Superior temporal gyrus (tissue), 1 donor: Measurements from ENCODE around the gene MIA2.

ENCODE experiments used
- DNase-seq: peaks from one replicate; pipeline ENCODE4 v3.0.0-alpha.2; 2016; ENCODE audit errors: extremely low spot score

MIA2 gene

GRCh38 chr14:39383026-39383660, 149.4 kb downstream of the MIA2 start:
- no peak for DNase-seq

DNA sequence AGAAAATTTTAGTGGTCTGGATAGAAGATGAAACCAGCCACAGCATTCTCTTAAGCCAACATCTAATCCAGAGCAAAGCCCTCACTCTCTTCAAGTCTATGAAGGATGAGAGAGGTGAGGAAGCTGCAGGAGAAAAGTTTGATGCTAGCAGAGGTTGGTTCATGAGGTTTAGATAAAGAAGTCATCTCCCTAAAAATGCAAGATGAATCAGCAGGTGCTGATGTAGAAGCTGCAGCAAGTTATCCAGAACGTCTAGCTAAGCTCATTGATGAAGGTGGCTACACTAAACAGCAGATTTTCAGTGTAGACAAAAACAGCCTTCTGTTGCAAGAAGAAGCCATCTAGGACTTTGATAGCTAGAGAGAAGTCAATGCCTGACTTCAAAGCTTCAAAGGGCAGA, 150.0 kb downstream of the MIA2 start:
- DNase-seq = no peak

DNA sequence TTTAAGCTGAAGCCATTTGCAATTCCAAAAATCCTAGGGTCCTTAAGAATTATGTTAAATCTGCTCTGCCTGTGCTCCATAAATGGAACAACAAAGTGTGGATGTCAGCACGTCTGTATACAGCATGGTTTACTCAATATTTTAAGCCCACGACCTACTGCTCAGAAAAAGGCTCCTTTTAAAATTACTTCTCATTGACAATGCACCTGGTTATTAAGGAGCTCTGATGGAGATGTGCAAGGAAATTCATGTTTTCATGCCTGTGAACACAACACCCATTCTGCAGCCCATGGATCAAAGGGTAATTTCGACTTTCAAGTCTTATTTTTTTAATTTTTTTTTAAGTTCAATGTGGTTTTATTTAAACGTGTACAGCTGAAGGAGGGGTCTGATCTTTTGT, 150.5 kb downstream of the MIA2 start:
- no peak for DNase-seq

DNA sequence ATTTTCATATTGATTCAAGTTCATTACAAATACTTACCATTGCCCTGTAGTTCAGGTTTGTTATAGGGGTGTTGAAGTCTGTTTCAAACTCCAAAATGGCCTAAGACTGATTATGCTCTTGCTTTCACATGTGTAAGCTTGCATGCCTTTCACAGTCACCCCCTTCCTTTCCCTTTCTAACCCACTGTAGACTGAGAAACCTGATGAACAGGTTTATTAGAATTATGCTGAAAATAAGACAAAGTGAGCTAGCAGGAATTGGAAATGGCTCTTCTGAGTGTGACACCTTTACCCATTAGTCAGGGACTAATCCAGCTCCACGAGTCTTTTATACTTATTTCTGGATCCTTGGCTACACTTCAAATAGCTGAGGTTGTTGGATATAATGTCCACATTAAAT, 159.6 kb downstream of the MIA2 start:
- no peak for DNase-seq

- no peak for DNase-seq
These were observed 162.0 kb downstream of the MIA2 start for GRCh38 chr14:39395555-39396254.

GRCh38 chr14:39396448-39396847, 162.7 kb downstream of the MIA2 start:
- DNase-seq = no peak

DNA sequence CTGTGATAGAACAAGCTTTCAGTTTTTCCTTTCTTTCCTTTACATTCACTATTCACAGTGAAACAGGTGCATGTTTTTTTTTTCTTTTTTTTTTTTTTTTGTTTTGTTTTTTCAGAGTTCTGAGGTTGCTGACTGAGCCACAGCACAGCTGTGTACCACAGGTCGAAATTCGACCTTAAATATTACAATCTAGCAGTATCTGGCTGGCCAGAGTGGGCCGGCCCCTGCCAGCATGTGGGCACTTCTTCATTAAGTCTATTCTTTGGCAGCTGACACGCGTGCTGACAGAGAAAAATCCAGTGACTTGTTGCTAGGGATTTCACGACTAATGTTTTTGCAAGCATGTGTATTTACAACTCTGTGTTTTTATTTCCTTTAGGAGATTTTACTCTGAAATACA, 164.7 kb downstream of the MIA2 start:
- no peak for DNase-seq

DNA sequence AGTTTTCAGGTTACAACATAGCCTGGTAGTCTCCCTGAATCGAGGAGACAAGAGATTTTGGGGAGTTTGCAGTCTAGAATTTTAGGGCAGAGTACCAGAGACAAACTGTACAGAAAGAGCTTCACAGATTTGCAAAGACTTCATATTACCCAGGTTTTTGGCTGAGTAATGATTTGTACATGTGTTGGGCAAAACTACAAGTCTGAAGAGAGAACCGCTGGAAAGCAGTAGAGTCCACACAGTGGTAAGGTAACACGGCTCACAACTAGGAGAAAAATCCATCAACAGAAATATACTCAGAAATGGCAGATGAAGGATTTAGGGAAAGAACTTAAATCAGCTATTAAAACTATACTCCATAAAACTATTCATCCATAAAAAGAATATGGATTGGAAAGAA, 172.8 kb downstream of the MIA2 start:
- DNase-seq = no peak

DNA sequence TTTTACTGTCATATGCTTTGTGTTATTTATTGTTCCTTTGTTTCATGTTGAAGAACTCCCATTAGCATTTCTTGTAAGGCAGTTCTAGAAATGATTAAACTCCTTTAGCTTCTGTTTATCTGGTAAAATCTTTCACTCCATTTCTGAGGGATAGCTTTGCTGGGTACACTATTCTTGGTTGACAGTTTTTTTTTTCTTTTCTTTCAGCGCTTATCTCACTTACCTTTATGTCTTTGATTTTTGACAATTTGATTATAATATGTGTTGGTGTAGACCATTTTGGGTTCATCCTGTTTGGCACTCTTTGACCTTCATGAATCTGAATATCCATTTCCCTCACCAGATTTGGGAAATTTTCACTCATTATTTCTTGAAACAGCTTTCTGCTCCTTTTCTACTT, 182.4 kb downstream of the MIA2 start:
- DNase-seq = no peak

- DNase-seq = no peak
These were observed 183.3 kb downstream of the MIA2 start for GRCh38 chr14:39417014-39417413.

DNA sequence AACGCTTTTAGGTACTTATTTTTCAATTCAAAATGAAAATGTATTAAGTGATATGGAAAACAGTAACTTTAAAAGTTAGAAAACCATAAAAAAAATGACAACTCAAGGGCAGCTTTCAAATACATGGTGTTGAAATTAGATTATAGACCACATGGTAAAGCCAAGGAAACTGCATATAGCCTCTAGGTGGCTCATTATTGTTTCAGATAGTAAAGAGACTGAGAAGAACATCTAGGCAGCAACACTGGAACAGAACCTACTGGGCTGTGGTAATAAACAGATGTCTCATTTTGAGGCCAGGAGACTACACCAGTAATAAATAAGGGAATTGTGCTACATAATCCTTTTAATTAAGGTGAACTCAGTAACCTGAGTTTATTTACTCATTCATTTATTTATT, 185.6 kb downstream of the MIA2 start:
- DNase-seq = no peak

- no peak for DNase-seq
These were observed 188.5 kb downstream of the MIA2 start for GRCh38 chr14:39422243-39422642.

- DNase-seq = no peak
These were observed 190.1 kb downstream of the MIA2 start for GRCh38 chr14:39423793-39424192.

GRCh38 chr14:39425947-39426346, 192.2 kb downstream of the MIA2 start:
- DNase-seq = no peak

DNA sequence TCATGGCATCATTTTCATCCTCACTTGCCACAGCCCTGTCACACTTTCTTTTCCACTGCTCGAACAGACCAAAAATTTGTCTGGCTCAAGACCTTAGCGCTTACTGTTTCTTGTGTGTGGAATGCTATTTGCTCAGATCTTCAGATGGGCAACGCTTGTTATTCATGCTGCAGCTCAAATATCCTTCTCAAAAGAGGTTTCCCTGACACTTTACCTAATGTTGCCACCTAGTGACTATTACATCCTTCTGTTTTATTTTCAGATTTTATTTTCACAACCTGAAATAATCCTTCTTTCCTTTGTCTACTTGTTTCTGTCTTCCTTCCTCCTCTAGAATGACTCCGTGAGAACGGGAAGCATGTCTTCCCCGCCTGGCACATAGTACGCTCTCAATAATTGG, 192.9 kb downstream of the MIA2 start:
- DNase-seq = no peak

- no peak for DNase-seq
These were observed 194.4 kb downstream of the MIA2 start for GRCh38 chr14:39428118-39428517.

DNA sequence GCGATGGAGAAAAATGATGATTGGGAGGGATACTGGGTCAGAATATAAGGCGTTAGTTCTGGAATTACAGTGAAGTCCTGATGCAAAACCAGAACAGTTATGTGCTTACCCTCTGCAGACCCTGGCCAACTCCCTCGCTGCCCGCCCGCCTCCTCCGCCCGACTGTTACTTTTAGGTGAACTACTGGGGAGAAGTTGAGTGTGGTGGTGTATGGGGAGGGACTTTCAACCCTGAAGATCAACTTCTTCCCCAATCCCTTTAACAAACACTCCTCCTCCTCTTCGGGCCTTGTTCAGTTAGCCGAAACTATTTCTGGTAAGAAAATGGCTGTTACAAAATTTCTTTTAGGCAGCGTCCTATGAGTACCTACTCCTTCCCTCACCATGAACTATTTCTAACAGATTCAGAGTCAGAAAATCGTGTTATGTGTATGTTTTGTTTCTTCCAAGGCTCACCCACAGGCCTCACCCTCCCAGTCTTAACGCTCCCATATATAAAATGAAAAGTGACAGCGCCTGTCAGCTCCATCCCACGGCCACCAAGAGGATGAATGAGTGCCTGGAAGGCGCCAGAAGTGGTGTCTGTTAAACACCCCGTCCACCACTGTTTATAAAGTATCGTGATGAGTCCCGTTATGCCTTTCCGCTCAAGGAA, 197.2 kb downstream of the MIA2 start:
- DNase-seq = no peak

DNA sequence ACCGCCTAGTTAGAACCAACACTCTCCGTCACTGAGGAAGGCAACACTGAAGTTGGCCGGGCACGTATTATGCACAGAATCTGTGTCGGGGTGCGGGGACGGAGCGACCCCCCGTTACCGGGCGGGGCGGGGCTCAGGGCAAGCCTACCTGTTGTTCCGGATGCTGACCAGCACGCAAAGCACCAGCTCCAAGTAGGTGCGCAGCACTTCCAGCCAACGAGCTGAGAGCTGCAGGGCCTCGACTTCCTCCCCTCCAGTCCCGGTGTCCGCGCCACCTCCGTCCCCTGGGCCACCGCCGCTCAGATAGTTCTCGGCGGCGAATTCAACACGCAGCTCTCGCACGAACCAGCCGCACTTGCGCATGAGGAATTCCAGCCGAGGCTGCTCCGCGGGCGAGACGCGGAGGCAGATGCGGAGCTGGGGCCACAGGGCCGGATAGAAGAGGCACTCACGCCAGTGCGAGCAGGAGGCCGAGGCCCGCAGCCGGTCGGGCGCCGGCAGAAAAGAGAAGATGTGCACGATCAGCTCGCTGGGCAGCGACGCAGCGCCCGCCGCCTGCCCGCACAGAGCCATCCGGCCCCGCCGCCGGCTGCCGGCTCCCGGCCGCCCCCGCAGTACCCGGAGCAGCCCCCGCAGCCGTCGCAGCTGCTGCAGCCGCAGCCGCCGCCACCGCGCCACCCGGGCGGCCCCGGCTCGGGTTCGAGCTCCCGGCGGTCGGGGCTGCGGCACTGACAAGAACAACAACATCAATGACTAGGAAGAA, 197.9 kb downstream of the MIA2 start:
- peak; percentile 18 for DNase-seq

DNA sequence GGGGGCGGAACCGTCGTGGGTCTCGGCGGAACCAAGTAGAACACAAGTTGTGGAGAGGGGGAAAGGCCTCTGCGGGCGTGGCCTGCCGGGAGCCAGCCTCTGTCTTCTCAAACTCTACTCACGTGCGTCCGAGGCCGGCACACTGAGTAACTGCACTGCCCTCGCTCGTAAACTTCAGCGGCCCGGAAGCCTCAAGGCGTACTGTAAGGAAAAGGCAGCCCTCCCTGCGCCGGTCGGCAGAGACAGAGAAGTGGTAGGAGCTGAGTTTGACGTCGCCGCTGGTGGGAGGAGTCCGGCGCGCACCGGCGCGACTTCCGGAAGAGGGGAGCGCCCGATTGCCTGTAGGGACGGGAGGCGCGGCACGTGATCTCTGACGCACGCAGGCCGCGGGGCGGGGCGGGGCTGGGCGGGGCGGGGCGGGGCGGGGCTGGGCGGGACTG, 198.5 kb downstream of the MIA2 start, which contains the start of gene FBXO33:
Gene FBXO33, minus strand, starts transcription at position 255 of the 440 bp plus-strand sequence. CDS start 271 bp downstream, outside the sequence.
- DNase-seq = peak; percentile 96

- DNase-seq = no peak
These were observed 199.1 kb downstream of the MIA2 start for GRCh38 chr14:39432619-39433451.

- no peak for DNase-seq
These were observed 199.7 kb downstream of the MIA2 start for GRCh38 chr14:39433452-39433813.
